ENCODE results near the gene ZRANB3.

GRCh38 chr2:135189148-135189547 lies 341.9 kb downstream of the ZRANB3 start:
- TF ChIP-seq CTCF (conservative IDR thresholded peaks at IDR 0.05) = no peak
- TF ChIP-seq ZFX (IDR thresholded peaks at IDR 0.05) = no peak
